Mesenchymal stem cell (in vitro differentiated cells and primary cell): ENCODE measurements around the gene SMIM38.

Source experiments
- DNase-seq: peaks from one replicate; pipeline ENCODE4 v3.0.0-alpha.2; 2013
- H2AFZ ChIP-seq: one replicate; pipeline ENCODE4 v1.6.1; 2013; ENCODE audit warnings: low read depth, mild to moderate bottlenecking, control low read depth, inconsistent platforms, low read length, moderate library complexity
- H2AK5ac ChIP-seq: 2 replicates; pipeline ENCODE4 v1.6.1; 2013; ENCODE audit warnings: low read length, moderate library complexity, mild to moderate bottlenecking, inconsistent platforms; ENCODE audit not compliant: severe bottlenecking
- H2BK120ac ChIP-seq: one replicate; pipeline ENCODE4 v1.6.1; 2013; ENCODE audit warnings: low read depth, mild to moderate bottlenecking, inconsistent platforms, low read length, moderate library complexity
- H2BK12ac ChIP-seq, 2 experiments: one replicate each; pipeline ENCODE4 v1.6.1; 2013; ENCODE audit warnings: inconsistent platforms in 2 of 2, low read length in 2 of 2, mild to moderate bottlenecking in 2 of 2, moderate library complexity in 2 of 2, control low read depth in 1 of 2
- H2BK15ac ChIP-seq: one replicate; pipeline ENCODE4 v1.6.1; 2013; ENCODE audit warnings: mild to moderate bottlenecking, low read depth, inconsistent platforms; ENCODE audit not compliant: poor library complexity, severe bottlenecking
- H2BK5ac ChIP-seq: 2 replicates; pipeline ENCODE4 v1.6.1; 2013; ENCODE audit warnings: low read depth, mild to moderate bottlenecking, low read length, control low read depth, inconsistent platforms; ENCODE audit not compliant: poor library complexity, severe bottlenecking
- H3K14ac ChIP-seq, 2 experiments: one replicate each; pipeline ENCODE4 v1.6.1; 2013; ENCODE audit warnings: inconsistent platforms in 2 of 2, low read length in 2 of 2, control low read depth in 1 of 2, mild to moderate bottlenecking in 1 of 2, moderate library complexity in 1 of 2
- H3K18ac ChIP-seq, 2 experiments: one replicate each; pipeline ENCODE4 v1.6.1; 2013; ENCODE audit warnings: inconsistent platforms in 2 of 2, low read length in 2 of 2, control low read depth in 1 of 2, low read depth in 1 of 2, mild to moderate bottlenecking in 1 of 2
- H3K23ac ChIP-seq, 2 experiments: one replicate each; pipeline ENCODE4 v1.6.1; 2013; ENCODE audit warnings: inconsistent platforms in 2 of 2, low read length in 2 of 2, mild to moderate bottlenecking in 2 of 2, moderate library complexity in 2 of 2, control low read depth in 1 of 2
- H3K27ac ChIP-seq: 2 replicates; pipeline ENCODE4 v1.5.1; 2013; ENCODE audit warnings: mild to moderate bottlenecking, moderate library complexity, low read length, control low read depth, inconsistent platforms; ENCODE audit not compliant: poor library complexity, severe bottlenecking
- H3K27me3 ChIP-seq, 2 experiments: 2 replicates each; pipeline versions ENCODE4 v1.6.1 to v1.7.0; 2013; ENCODE audit warnings: low read length in 2 of 2, mild to moderate bottlenecking in 2 of 2, moderate library complexity in 2 of 2, control low read depth in 1 of 2, inconsistent platforms in 1 of 2; ENCODE audit not compliant: control insufficient read depth in 1 of 2, insufficient read depth in 1 of 2
- H3K36me3 ChIP-seq, 2 experiments: 2 replicates each; pipeline versions ENCODE4 v1.6.1 to v1.7.0; 2013; ENCODE audit warnings: low read length in 2 of 2, control low read depth in 1 of 2, inconsistent platforms in 1 of 2, low read depth in 1 of 2, mild to moderate bottlenecking in 1 of 2; ENCODE audit not compliant: insufficient read depth in 2 of 2, control insufficient read depth in 1 of 2
- H3K4ac ChIP-seq, 2 experiments: one replicate each; pipeline ENCODE4 v1.6.1; 2013; ENCODE audit warnings: inconsistent platforms in 2 of 2, low read length in 2 of 2, mild to moderate bottlenecking in 2 of 2, moderate library complexity in 2 of 2, control low read depth in 1 of 2, low read depth in 1 of 2
- H3K4me1 ChIP-seq: 2 replicates; pipeline ENCODE4 v1.6.1; 2013; ENCODE audit warnings: low read depth, low read length, control low read depth; ENCODE audit not compliant: control insufficient read depth, insufficient read depth
- H3K4me2 ChIP-seq: 2 replicates; pipeline ENCODE4 v1.6.1; 2013; ENCODE audit warnings: low read length, mild to moderate bottlenecking, inconsistent platforms; ENCODE audit not compliant: poor library complexity, severe bottlenecking
- H3K4me3 ChIP-seq, 2 experiments: 2 replicates each; pipeline versions ENCODE4 v1.5.1 to v1.7.0; 2013; ENCODE audit warnings: low read length in 2 of 2, mild to moderate bottlenecking in 2 of 2, control low read depth in 1 of 2, low read depth in 1 of 2; ENCODE audit not compliant: insufficient read depth in 1 of 2
- H3K79me1 ChIP-seq: replicated peaks from 2 replicates; pipeline ENCODE4 v1.6.1; 2013; ENCODE audit warnings: mild to moderate bottlenecking, control low read depth, low read length, inconsistent platforms; ENCODE audit not compliant: poor library complexity, severe bottlenecking
- H3K9ac ChIP-seq: 2 replicates; pipeline ENCODE4 v1.7.0; 2013; ENCODE audit warnings: mild to moderate bottlenecking, low read length, moderate library complexity
- H3K9me3 ChIP-seq: 2 replicates; pipeline ENCODE4 v1.7.0; 2013; ENCODE audit warnings: mild to moderate bottlenecking, low read length; ENCODE audit not compliant: control insufficient read depth
- H4K8ac ChIP-seq: one replicate; pipeline ENCODE4 v1.6.1; 2013; ENCODE audit warnings: inconsistent platforms, mild to moderate bottlenecking, low read length, moderate library complexity
- H4K91ac ChIP-seq: one replicate; pipeline ENCODE4 v1.6.1; 2013; ENCODE audit warnings: mild to moderate bottlenecking, low read length, inconsistent platforms
- WGBS: methylation state at CpG from one replicate; pipeline ENCODE4 v1.1.7; 2013; ENCODE audit warnings: mixed read lengths; 5-methylcytosine and 5-hydroxymethylcytosine counted together

The SMIM38 gene

DNA sequence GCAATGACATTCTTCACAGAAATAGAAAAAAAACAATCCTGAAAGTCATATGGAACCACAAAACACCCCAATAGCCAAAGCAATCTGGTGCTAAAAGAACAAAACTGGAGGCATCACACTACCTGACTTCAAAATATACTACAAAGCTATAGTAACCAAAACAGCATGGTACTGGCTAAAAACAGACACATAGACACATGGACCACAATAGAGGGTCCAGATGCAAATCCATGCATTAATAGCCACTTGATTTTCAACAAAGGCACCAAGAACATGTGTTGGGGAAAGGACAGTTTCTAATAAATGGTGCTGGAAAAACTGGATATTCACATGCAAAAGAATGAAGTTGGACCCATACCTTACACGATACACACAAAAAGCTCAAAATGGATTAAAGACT, 27.9 kb upstream of the SMIM38 start:
- H4K91ac ChIP-seq, result no peak overlapping the region
- peaks cover 13 to 19% of the 10 kb centered on the region in 2 experiments for H3K27me3 ChIP-seq
- no peaks in the 10 kb centered on the region for H3K79me1 ChIP-seq
- H3K4ac ChIP-seq, result no peak overlapping the region
- no peaks in the 10 kb centered on the region for H3K36me3 ChIP-seq
- no peak overlapping the region for H3K23ac ChIP-seq
- no peak overlapping the region for H3K18ac ChIP-seq
- no peak overlapping the region for H2BK120ac ChIP-seq
- H3K4me1 ChIP-seq, result peaks cover 25% of the 10 kb centered on the region
- DNase-seq, result no peak
- H3K9ac ChIP-seq, result no peak overlapping the region
- no peak overlapping the region for H2BK12ac ChIP-seq
- H2AFZ ChIP-seq, result no peak overlapping the region
- WGBS, result no CpG with 5 or more reads among the region's 1 CpG
- H2AK5ac ChIP-seq, result no peak overlapping the region
- H3K4me2 ChIP-seq, result no peak overlapping the region
- peaks cover 14% of the 10 kb centered on the region for H3K9me3 ChIP-seq
- no peak overlapping the region for H4K8ac ChIP-seq
- H2BK15ac ChIP-seq, result no peak overlapping the region
- H3K14ac ChIP-seq, result no peak overlapping the region
- H2BK5ac ChIP-seq, result no peak overlapping the region
- no peak overlapping the region for H3K4me3 ChIP-seq
- H3K27ac ChIP-seq, result no peak overlapping the region

- Histone ChIP-seq H4K91ac (no peak overlapping the region), H4K8ac (no peak overlapping the region), H3K23ac (no peak overlapping the region), H3K4me1 (peaks cover 13% of the 10 kb centered on the region), H3K9me3 (peaks cover 25% of the 10 kb centered on the region), H3K4me2 (no peak overlapping the region), H3K27ac (no peak overlapping the region), H2BK12ac (no peak overlapping the region), H3K9ac (no peak overlapping the region), H2BK120ac (no peak overlapping the region), H3K14ac (no peak overlapping the region), H3K27me3 (peaks cover 9 to 19% of the 10 kb centered on the region in 2 experiments), H3K36me3 (no peaks in the 10 kb centered on the region), H3K4me3 (no peak overlapping the region), H3K79me1 (no peaks in the 10 kb centered on the region), H2AK5ac (no peak overlapping the region), H2BK5ac (no peak overlapping the region), H2BK15ac (no peak overlapping the region), H3K18ac (no peak overlapping the region), H2AFZ (no peak overlapping the region), H3K4ac (no peak overlapping the region)
- WGBS, result 86% methylated on average over 2 of the region's 2 CpGs
- DNase-seq, result no peak
Measured at GRCh38 chr11:69129053-69129452, 26.7 kb upstream of the SMIM38 start.

GRCh38 chr11:69129647-69130046, 26.1 kb upstream of the SMIM38 start:
- H2BK5ac ChIP-seq, result no peak overlapping the region
- H2BK12ac ChIP-seq, result no peak overlapping the region
- no peak overlapping the region for H2BK15ac ChIP-seq
- H3K4me3 ChIP-seq, result no peak overlapping the region
- no peak overlapping the region for H3K18ac ChIP-seq
- H3K36me3 ChIP-seq, result no peaks in the 10 kb centered on the region
- peaks cover 8 to 19% of the 10 kb centered on the region in 2 experiments for H3K27me3 ChIP-seq
- no peak overlapping the region for H2AFZ ChIP-seq
- H3K9ac ChIP-seq, result no peak overlapping the region
- peaks cover 12% of the 10 kb centered on the region for H3K4me1 ChIP-seq
- H3K4ac ChIP-seq, result no peak overlapping the region
- H3K23ac ChIP-seq, result no peak overlapping the region
- H3K79me1 ChIP-seq, result no peaks in the 10 kb centered on the region
- H4K91ac ChIP-seq, result no peak overlapping the region
- H3K9me3 ChIP-seq, result peaks cover 27% of the 10 kb centered on the region
- WGBS, result 98% methylated on average over 7 of the region's 7 CpGs
- no peak overlapping the region for H4K8ac ChIP-seq
- no peak overlapping the region for H3K4me2 ChIP-seq
- H2BK120ac ChIP-seq, result no peak overlapping the region
- H3K27ac ChIP-seq, result no peak overlapping the region
- H2AK5ac ChIP-seq, result no peak overlapping the region
- H3K14ac ChIP-seq, result no peak overlapping the region
- no peak for DNase-seq

DNA sequence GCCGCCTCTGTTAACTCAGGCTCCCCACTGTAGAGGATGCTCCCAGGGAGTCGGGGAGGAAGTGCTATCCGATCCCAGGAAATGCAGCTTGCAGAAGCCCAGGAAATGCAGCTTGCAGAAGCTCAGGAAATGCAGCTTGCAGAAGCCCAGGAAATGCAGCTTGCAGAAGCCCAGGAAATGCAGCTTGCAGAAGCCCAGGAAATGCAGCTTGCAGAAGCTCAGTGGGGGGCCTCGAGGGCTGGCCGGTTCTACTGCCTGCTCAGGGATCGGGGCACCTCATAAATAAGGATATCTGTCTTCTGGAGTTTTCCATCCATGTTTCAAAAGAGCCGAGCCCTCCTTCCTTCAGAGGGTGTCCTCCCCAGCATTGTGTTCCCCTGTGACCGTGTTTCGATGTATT, 25.1 kb upstream of the SMIM38 start:
- Histone ChIP-seq H3K4ac (no peak overlapping the region), H3K9ac (no peak overlapping the region), H2BK120ac (no peak overlapping the region), H2BK12ac (no peak overlapping the region), H3K14ac (no peak overlapping the region), H2BK15ac (no peak overlapping the region), H3K9me3 (peaks cover 27% of the 10 kb centered on the region), H3K36me3 (no peaks in the 10 kb centered on the region), H3K18ac (no peak overlapping the region), H3K27ac (no peak overlapping the region), H4K91ac (no peak overlapping the region), H3K23ac (no peak overlapping the region), H3K4me1 (peaks cover 16% of the 10 kb centered on the region), H2AFZ (no peak overlapping the region), H3K4me2 (no peak overlapping the region), H3K27me3 (peaks cover 8 to 19% of the 10 kb centered on the region in 2 experiments), H2BK5ac (no peak overlapping the region), H2AK5ac (no peak overlapping the region), H3K79me1 (no peaks in the 10 kb centered on the region), H3K4me3 (no peak overlapping the region), H4K8ac (peak overlapping the region; percentile 69)
- DNase-seq, result no peak
- 46% methylated on average over 9 of the region's 9 CpGs for WGBS
